Astrocyte (in vitro differentiated cells and primary cell): ENCODE data around the gene FOXP3.

ENCODE experiments used
- CTCF ChIP-seq: IDR thresholded peaks from 2 replicates; pipeline ENCODE4 v1.5.1; 2011; ENCODE audit warnings: low read depth, mild to moderate bottlenecking, inconsistent platforms, low read length, moderate library complexity; ENCODE audit not compliant: insufficient read depth
- EZH2 ChIP-seq: IDR thresholded peaks from 2 replicates; pipeline ENCODE4 v1.6.1; 2012; ENCODE audit warnings: mild to moderate bottlenecking, low read length, inconsistent platforms; ENCODE audit not compliant: insufficient read depth

- TF ChIP-seq CTCF: no peak
- TF ChIP-seq EZH2: no peak
Observed at GRCh38 chrX:49269767-49270248, 5.3 kb upstream of the FOXP3 start, which contains the start of gene PPP1R3F.
